Measurements from ENCODE around the gene CBX4. TPM values are rescaled to one million over a fixed set of nuclear protein-coding genes. Genes with fewer than 3 reads are reported as not detected.

The CBX4 gene
- total and polyA plus RNA-seq, 2 of the 4 experiments (the other 2 are of a cell fraction), result 3.2 to 9.4 TPM

- intact Hi-C loops (cut with micrococcal nuclease), result no loop called here
- no peak for ATAC-seq (ENCODE audit: low read depth)
- 80% methylated on average over 1 of the region's 8 CpGs; no CpG with 5 or more reads in 1 of the 2 experiments for WGBS, 2 experiments (ENCODE audit: extremely low coverage in 2 of 2, insufficient read length in 1 of 2)
Observed at GRCh38 chr17:79830303-79830702, 8.9 kb downstream of the CBX4 start.

More at GRCh38 chr17:79830303-79830702, 8.9 kb downstream of the CBX4 start:
- H4K5ac ChIP-seq (ENCODE audit: low read depth, low read length), result no peak overlapping the region
- peaks cover 27% of the 10 kb centered on the region for H4K20me1 ChIP-seq (ENCODE audit: insufficient read depth, low read length)
- dilution Hi-C loops (cut with HindIII; ENCODE audit: low sequenced_read_pairs, unreplicated experiment), result no loop called here
- no peak for DNase-seq
- H3K4ac ChIP-seq (ENCODE audit: low read depth, low read length), result no peak overlapping the region
- CTCF ChIA-PET, result interaction anchor here (1.0 kb wide), 1 partner anchor 162 kb away, joined by 3 read pairs; no protein-coding TSS in a partner anchor
- no peak overlapping the region for H2BK5ac ChIP-seq (ENCODE audit: low read depth, low read length, poor library complexity, severe bottlenecking)
- H2AFZ ChIP-seq (replicated peaks; ENCODE audit: low read length, poor library complexity), result no peak overlapping the region
- no peak overlapping the region for H3K4me2 ChIP-seq (ENCODE audit: low read depth, low read length)
- no peak overlapping the region for H2BK15ac ChIP-seq (ENCODE audit: low read depth, low read length)
- no peak overlapping the region for H3K14ac ChIP-seq (replicated peaks; ENCODE audit: low read depth, low read length)
- no peaks in the 10 kb centered on the region for H3K27me3 ChIP-seq (ENCODE audit: control insufficient read depth, insufficient read depth, low read length)
- TF ChIP-seq CEBPB (IDR thresholded peaks at IDR 0.05; ENCODE audit: low read depth, low read length), result no peak
- no peak for TF ChIP-seq CHD1 (IDR thresholded peaks at IDR 0.05; ENCODE audit: low read depth, low read length)
- no peak for TF ChIP-seq RFX5 (IDR thresholded peaks at IDR 0.05; ENCODE audit: low read depth, low read length)
- TF ChIP-seq RAD21 (IDR thresholded peaks at IDR 0.05; ENCODE audit: low read length), result no peak
- TF ChIP-seq RCOR1 (IDR thresholded peaks at IDR 0.05; ENCODE audit: insufficient replicate concordance, low read length), result no peak
- no peak for TF ChIP-seq MAFK (IDR thresholded peaks at IDR 0.05; ENCODE audit: low read depth, low read length)
- no peak for TF ChIP-seq POLR2A (IDR thresholded peaks at IDR 0.05; ENCODE audit: low read depth, low read length)
- TF ChIP-seq BHLHE40 (IDR thresholded peaks at IDR 0.05; ENCODE audit: low read depth, low read length), result no peak
- no peak for TF ChIP-seq FOS (IDR thresholded peaks at IDR 0.05; ENCODE audit: low read depth, low read length)
- no peak for TF ChIP-seq SMC3 (IDR thresholded peaks at IDR 0.05; ENCODE audit: low read depth, low read length)
- no peak for TF ChIP-seq CTCF (conservative IDR thresholded peaks at IDR 0.05; ENCODE audit: low read depth, low read length)
- TF ChIP-seq MXI1 (IDR thresholded peaks at IDR 0.05; ENCODE audit: borderline replicate concordance, low read depth, low read length), result no peak
- no peak for TF ChIP-seq NFE2L2 (IDR thresholded peaks at IDR 0.05; ENCODE audit: low read depth, low read length)
- H4K91ac ChIP-seq (ENCODE audit: insufficient read depth, low read depth, low read length), result no peak overlapping the region
- H4K8ac ChIP-seq (ENCODE audit: low read depth in 2 of 2, low read length in 2 of 2), result no peak overlapping the region
- no peak overlapping the region for H3K23ac ChIP-seq (ENCODE audit: low read depth, low read length)
- H3K9me3 ChIP-seq (ENCODE audit: control insufficient read depth, insufficient read depth, low read length), result no peaks in the 10 kb centered on the region
- POLR2A ChIA-PET (ENCODE audit: unreplicated experiment), result interaction anchor here (0.6 kb wide), 1 partner anchor 9 kb away, joined by 6 read pairs; the partner anchor contains the start of gene CBX4
- no peak overlapping the region for H2AK5ac ChIP-seq (ENCODE audit: low read depth, low read length)
- peaks cover 0 to 22% of the 10 kb centered on the region in 2 experiments; a peak in 3 of 4 replicates for H3K79me1 ChIP-seq (ENCODE audit: low read depth in 1 of 2, low read length in 2 of 2)
- H3K4me3 ChIP-seq (ENCODE audit: insufficient read depth, low read depth, low read length), result no peak overlapping the region
- H3K9ac ChIP-seq (ENCODE audit: low read depth, low read length), result no peak overlapping the region
- no peak overlapping the region for H2BK20ac ChIP-seq (ENCODE audit: low read depth, low read length)
- no peak overlapping the region for H3K18ac ChIP-seq (ENCODE audit: low read depth, low read length)
- H3K9me1 ChIP-seq (ENCODE audit: insufficient read depth, low read length), result peaks cover 20% of the 10 kb centered on the region
- no peak overlapping the region for H3K56ac ChIP-seq (ENCODE audit: extremely low read depth, insufficient read depth, low read length)
- peaks cover 14% of the 10 kb centered on the region for H3K4me1 ChIP-seq (ENCODE audit: control insufficient read depth, insufficient read depth, low read length)
- H2BK120ac ChIP-seq (ENCODE audit: low read depth, low read length), result no peak overlapping the region
- BruUV-seq (replicated peaks), result no TSS peak
- H2AK9ac ChIP-seq (replicated peaks; ENCODE audit: low read depth, low read length, poor library complexity), result no peak overlapping the region
- peaks cover 19% of the 10 kb centered on the region; the same call in 1 of the 2 replicates for H3K36me3 ChIP-seq (ENCODE audit: control insufficient read depth, insufficient read depth, low read length)
- no peak overlapping the region for H3K27ac ChIP-seq (ENCODE audit: insufficient read depth, low read length)
- in situ Hi-C loops (cut with MboI; ENCODE audit: low sequenced_read_pairs), result no loop called here

All from IMR-90 (cell line).